Measurements from ENCODE around the gene CEP164.
A peak's percentile ranks its signal among the peaks of the same experiment; 100 is the strongest.

Gene CEP164

GRCh38 chr11:117428856-117429229 lies 101.2 kb downstream of the CEP164 start:
- in situ Hi-C loops (cut with MboI; ENCODE audit: low pct_unique_long_range_greater_than_20kb, low sequenced_read_pairs, unreplicated experiment), result loop anchor here (10.0 kb wide), 1 partner anchor 196 kb away; no protein-coding TSS in a partner anchor
- TF ChIP-seq, protein P1, sequence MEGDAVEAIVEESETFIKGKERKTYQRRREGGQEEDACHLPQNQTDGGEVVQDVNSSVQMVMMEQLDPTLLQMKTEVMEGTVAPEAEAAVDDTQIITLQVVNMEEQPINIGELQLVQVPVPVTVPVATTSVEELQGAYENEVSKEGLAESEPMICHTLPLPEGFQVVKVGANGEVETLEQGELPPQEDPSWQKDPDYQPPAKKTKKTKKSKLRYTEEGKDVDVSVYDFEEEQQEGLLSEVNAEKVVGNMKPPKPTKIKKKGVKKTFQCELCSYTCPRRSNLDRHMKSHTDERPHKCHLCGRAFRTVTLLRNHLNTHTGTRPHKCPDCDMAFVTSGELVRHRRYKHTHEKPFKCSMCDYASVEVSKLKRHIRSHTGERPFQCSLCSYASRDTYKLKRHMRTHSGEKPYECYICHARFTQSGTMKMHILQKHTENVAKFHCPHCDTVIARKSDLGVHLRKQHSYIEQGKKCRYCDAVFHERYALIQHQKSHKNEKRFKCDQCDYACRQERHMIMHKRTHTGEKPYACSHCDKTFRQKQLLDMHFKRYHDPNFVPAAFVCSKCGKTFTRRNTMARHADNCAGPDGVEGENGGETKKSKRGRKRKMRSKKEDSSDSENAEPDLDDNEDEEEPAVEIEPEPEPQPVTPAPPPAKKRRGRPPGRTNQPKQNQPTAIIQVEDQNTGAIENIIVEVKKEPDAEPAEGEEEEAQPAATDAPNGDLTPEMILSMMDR (IDR thresholded peaks at IDR 0.05; ENCODE audit: extremely low read depth, insufficient read depth, missing control alignments), result peak; percentile 4
- DNase-seq (ENCODE audit: low spot score), result no peak

GRCh38 chr11:117430293-117430955 lies 102.8 kb downstream of the CEP164 start:
- TF ChIP-seq, protein P1 (IDR thresholded peaks at IDR 0.05; ENCODE audit: extremely low read depth, insufficient read depth, missing control alignments), result no peak
- in situ Hi-C loops (cut with MboI; ENCODE audit: low pct_unique_long_range_greater_than_20kb, low sequenced_read_pairs, unreplicated experiment), result no loop called here
- DNase-seq (ENCODE audit: low spot score), result no peak

GRCh38 chr11:117431436-117431835 lies 103.8 kb downstream of the CEP164 start:
- TF ChIP-seq, protein P1 (IDR thresholded peaks at IDR 0.05; ENCODE audit: extremely low read depth, insufficient read depth, missing control alignments), result no peak
- in situ Hi-C loops (cut with MboI; ENCODE audit: low pct_unique_long_range_greater_than_20kb, low sequenced_read_pairs, unreplicated experiment), result no loop called here
- no peak for DNase-seq (ENCODE audit: low spot score)

- TF ChIP-seq, protein P1 (IDR thresholded peaks at IDR 0.05; ENCODE audit: extremely low read depth, insufficient read depth, missing control alignments), result no peak
- no peak for DNase-seq (ENCODE audit: low spot score)
- in situ Hi-C loops (cut with MboI; ENCODE audit: low pct_unique_long_range_greater_than_20kb, low sequenced_read_pairs, unreplicated experiment), result no loop called here
These were observed 106.1 kb downstream of the CEP164 start for GRCh38 chr11:117433717-117434116.

- TF ChIP-seq, protein P1 (IDR thresholded peaks at IDR 0.05; ENCODE audit: extremely low read depth, insufficient read depth, missing control alignments), result no peak
- in situ Hi-C loops (cut with MboI; ENCODE audit: low pct_unique_long_range_greater_than_20kb, low sequenced_read_pairs, unreplicated experiment), result no loop called here
- DNase-seq (ENCODE audit: low spot score), result no peak
These were observed 106.8 kb downstream of the CEP164 start for GRCh38 chr11:117434481-117434880.

GRCh38 chr11:117435326-117435725 lies 107.7 kb downstream of the CEP164 start:
- in situ Hi-C loops (cut with MboI; ENCODE audit: low pct_unique_long_range_greater_than_20kb, low sequenced_read_pairs, unreplicated experiment), result no loop called here
- no peak for DNase-seq (ENCODE audit: low spot score)
- TF ChIP-seq, protein P1 (IDR thresholded peaks at IDR 0.05; ENCODE audit: extremely low read depth, insufficient read depth, missing control alignments), result no peak

All from GM13977 (cell line).